DMS53 (cell line): ENCODE measurements around the gene SMDT1.
"Not testable (repeated sequence)": the region's sequence is repeated elsewhere in the genome, so short reads cannot be mapped to it uniquely, and the experiment has no call there.

Experiments used
- DNase-seq: peaks from one replicate; lab custom pipeline; 2025; lab: John Stamatoyannopoulos, UW

SMDT1 gene

DNA sequence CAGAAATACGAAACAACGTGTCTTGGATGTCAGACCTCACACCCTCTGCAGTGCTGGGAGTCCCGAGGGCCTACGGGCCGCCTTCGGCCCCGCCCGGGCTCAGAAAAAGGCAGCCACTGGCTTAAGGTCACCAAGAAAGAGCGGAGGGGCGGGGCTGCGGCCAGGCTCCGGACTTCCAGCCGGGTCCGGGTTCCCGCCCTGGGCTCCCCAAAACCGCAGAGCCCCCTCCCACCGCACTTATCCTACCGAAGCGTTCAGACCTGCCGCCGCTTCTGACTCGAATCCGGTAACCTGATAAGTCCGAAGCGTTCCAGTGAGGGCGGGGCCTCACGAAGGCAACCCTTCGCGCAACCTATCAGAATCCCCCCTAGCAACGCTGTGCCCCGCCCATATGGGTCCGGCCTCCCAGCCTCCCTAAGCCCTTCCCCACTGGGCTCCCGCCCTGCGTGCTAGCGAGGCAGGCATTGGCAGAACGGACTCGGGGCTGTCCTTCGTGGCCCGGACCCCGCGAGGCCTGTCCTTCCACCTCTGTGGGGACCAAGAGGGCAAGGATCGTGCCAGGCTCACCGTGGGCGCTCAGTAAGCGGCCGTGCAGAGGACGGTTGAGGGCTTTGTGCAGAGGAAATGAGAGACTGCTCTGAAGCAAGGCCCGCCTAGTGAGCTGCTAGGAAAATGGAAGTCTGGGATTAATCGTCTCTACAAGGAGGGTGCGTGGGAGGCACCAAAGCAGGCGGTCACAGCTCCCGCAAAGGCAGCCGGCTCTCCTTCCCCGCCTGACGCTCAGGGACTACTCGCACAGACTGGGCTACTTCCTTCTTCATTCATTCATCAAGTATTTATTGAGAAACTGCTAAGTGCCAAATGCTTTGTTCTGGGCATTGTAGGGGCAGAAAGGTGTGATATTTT lies 8.7 kb upstream of the SMDT1 start, which contains the start of gene NAGA:
Gene NAGA (minus strand): TSS at position 296 of the 906 bp plus-strand sequence. CDS start 515 bp downstream, outside the sequence.
- DNase-seq = peak; percentile 97

DNA sequence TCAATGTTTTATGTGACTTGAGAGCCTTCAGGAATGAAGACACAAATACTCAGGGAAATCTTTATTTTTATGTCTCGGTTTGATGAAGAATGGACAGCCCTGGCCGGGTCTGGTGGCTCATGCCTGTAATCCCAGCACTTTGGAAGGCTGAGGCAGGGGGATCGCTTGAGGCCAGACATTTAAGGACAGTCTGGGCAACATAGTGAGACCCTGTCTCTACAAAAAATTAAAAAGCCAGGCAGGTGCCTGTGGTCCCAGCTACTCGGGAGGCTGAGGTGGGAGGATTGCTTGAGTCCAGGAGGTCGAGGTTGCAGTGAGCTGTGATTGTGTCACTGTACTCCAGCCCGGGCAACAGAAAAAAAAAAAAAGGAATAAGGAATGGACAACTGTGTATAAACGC lies 8.0 kb upstream of the SMDT1 start:
- not testable (repeated sequence) for DNase-seq

- peak; percentile 21 for DNase-seq
These were observed 6.7 kb upstream of the SMDT1 start for GRCh38 chr22:42072606-42073330.

GRCh38 chr22:42073621-42074041 lies 5.9 kb upstream of the SMDT1 start:
- DNase-seq = no peak

GRCh38 chr22:42074132-42074811 lies 5.2 kb upstream of the SMDT1 start, which contains the start of gene PHETA2:
Gene PHETA2 (plus strand): TSS chr22:42074248. CDS start chr22:42077294, 3,046 bp downstream.
- peak; percentile 64 for DNase-seq

GRCh38 chr22:42074846-42075676 lies 4.4 kb upstream of the SMDT1 start:
- no peak for DNase-seq

GRCh38 chr22:42076764-42077485 lies 2.6 kb upstream of the SMDT1 start:
- DNase-seq = no peak

- no peak for DNase-seq
These were observed 1.9 kb upstream of the SMDT1 start for GRCh38 chr22:42077486-42078125.

DNA sequence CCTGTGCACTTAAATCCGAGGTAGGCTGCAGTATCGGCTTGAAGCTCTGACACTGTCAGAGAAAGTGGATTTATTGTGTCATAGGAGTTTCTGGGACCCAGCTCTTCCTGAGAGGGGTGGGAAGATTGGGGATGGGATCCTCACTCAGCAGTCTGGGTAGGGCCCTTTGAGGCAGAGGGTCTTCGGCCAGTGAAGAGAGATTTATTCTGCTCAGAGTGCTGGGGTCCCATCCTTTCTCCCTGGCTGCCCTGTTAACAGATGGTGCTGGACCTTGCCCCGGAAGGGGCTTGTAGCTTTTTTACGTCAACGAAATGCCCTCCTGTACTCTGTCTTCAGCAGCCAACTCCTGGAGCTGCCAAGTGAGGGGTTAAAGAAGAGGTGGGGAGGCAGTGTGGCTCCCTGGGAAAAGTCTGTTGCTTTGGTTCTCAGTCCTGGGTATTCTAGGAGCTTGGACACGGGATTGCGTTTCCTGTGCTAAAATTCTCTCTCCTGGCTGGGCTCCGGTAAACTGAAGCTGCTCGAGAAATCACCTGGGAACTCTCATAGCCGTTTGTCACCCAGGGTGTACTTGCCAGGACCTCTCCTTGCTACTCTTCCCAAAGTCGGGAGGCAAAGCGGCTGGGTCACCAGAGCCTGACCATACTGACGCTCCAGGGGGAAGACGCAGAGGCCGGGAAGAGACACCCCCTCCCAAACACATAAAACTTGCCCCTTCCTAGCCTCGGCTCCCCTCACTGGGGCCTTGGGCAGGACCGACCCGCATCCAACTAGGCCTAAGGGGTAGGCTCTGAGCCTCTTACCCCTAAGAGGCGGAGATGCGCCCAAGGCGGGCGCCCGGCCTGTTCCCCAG lies 806 bp upstream of the SMDT1 start:
- peak; percentile 53 for DNase-seq

DNA sequence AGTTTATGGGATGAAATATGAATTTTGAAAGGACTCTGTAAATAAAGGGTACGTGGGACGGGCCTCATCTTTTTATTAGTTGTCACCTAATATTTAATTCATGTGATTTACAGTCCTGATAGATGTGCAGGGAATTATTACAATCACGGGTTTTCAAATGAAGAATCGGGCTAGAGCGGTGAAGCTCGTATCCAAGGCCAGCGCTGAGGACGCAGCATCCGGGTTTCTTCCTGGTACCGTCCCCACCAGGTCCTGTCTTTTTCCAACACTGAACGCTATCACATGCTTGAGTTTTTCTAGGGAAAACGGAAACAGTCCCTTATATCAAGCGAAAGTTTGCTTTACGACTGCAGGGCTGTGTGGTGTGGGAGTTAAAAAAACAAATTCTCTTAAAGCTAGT lies 787 bp downstream of the SMDT1 start:
- DNase-seq = peak; percentile 71

DNA sequence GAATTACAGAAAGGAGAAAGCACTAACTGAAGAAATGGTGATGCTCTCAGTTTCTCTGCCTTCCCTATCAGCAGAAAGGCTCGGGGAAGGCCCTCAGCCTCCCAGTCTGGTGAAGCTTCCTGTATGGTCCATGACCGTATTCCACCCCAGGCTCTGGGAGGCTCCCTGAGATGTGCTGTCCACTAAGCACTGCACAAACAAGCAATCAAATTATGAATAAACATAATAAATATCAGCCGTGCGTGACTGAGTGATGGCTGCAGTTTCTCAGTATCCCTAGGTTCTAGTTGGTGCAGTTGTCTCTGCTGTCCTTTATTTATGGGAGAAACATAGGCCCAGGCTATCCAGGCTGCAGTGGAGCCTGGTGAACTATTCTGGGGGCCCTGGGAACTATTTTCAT lies 3.6 kb downstream of the SMDT1 start:
- peak; percentile 24 for DNase-seq

GRCh38 chr22:42084874-42085273 lies 5.4 kb downstream of the SMDT1 start:
- no peak for DNase-seq

DNA sequence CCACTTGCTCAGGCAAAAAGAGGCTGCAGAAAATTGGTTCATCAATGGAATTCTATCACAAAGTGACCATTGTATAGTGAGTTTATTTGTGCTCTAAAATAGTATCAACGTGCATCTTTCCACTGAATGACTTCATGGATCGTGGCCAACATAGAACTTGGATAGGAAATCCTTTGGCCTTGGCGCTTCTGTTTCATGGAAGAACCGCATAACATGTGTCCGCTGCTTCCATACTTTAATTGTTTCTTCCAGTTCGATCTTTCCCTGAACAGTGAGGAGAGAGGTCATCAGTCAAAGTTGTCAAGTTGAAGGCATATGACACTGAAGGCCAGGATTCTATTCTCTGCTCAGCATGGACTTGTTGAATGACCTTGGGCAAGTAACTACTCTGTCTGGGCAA lies 6.6 kb downstream of the SMDT1 start:
- no peak for DNase-seq

DNA sequence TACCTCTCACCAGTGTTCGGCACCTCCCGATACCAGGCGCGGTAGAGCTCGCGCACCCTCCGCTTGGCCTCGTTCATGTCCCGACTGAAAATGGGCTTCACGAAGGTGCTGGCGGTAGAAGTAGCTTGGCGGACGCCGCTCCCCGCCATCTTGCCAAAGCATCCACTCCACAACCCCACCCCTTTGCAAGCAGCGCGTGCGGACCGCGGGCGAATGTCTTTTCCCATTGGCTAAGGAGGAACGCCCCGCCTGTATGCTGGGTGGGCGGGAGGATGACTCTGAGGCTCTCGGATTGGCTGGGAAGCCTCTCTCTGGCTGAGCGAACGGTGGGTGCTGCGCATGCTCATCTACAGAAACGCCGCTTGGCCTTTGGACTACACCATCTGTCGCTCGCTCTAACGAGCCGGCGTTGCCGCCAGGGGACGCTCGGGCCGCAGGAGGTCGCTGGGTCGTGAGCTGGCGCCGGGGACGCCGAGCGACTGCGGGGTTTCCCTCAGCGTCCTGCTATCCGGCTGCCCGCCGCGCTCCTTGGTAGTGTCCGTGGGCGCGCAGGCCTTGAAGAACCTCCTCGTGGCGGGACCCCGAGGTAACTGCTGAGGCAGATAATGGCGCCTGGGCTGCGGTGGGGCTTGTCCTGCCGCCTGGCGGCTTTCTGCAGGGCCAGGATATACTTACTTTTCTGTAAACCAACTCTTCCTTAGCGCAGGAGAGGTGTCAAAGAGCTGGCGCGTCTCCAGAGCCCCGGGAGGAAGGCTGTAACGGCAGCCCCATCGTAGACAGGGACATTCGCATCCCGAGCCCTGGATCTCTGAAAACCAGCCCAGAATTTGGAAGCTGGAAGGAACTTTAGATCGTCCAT lies 11.3 kb downstream of the SMDT1 start, which contains the start of gene NDUFA6:
Gene NDUFA6 (minus strand): TSS at position 177 of the 859 bp plus-strand sequence. CDS start 28 bp downstream, at position 149.
- peak; percentile 99 for DNase-seq

- no peak for DNase-seq
These were observed 11.9 kb downstream of the SMDT1 start for GRCh38 chr22:42091455-42091782.

DNA sequence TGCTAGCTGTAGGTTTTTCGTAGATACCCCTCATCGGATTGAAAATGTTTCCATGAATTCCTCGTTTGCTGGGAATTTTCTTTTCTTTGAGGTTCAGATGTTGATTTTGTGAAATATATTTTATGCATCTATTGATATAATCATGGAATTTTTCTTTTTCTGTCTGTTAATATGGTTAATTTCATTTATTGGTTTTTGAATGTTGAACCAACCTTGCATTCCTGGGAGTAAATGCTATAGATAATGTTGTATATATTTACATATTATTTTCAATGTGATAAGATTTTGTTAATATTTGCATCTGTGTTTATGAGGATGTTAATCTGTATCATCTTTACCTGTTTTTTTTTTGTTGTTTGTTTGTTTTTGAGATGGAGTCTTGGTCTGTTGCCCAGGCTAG lies 21.7 kb downstream of the SMDT1 start:
- no peak for DNase-seq

- DNase-seq = not testable (repeated sequence)
These were observed 24.9 kb downstream of the SMDT1 start for GRCh38 chr22:42104332-42104860.

DNA sequence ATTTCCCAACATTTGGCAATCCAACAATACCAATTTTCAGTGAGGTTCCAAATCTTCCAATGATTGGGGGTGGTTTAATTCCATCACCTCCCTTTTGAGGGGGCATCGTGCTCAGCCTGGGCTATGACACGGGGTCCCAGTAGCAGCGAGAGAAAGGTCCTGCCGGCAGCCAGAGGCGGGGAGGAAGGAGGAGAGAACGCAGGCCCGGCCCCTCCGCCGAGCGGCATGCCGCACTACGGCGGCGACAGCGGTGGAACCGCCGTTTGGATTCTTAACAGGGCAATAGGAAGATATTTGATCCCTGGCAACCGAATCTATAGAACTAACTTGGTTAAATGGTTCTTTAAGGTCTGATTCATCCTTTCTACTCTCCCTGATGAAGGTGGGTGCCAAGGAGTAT lies 29.3 kb downstream of the SMDT1 start:
- no peak for DNase-seq
